AG04449 (cell line): ENCODE results near the gene BMPR1B.

Experiments used
- CTCF ChIA-PET: fragments of 350-600 bp; formaldehyde crosslinking; extraction: SDS; loops from one replicate; lab custom pipeline; 2021; ENCODE audit warnings: antibody characterized with exemption; lab: Yijun Ruan, JAX
- POLR2A ChIA-PET: fragments of 400-600, 350-600 bp; formaldehyde crosslinking; extraction: SDS; loops from one replicate; lab custom pipeline; 2020; ENCODE audit warnings: antibody characterized with exemption, inconsistent platforms; lab: Yijun Ruan, JAX
- DNase-seq: peaks from one replicate; pipeline ENCODE4 v3.0.0-alpha.2; 2010; ENCODE audit warnings: low read depth, low spot score
- H3K4me3 ChIP-seq: 2 replicates; pipeline ENCODE4 v1.5.1; 2011; ENCODE audit warnings: low read depth, mild to moderate bottlenecking, control low read depth, low read length
- CTCF ChIP-seq: IDR thresholded peaks from one replicate; pipeline ENCODE4 v1.5.1; 2011; ENCODE audit warnings: mild to moderate bottlenecking, moderate library complexity, low read length, control low read depth, inconsistent platforms; ENCODE audit not compliant: insufficient read depth; ENCODE audit errors: missing control alignments

Gene BMPR1B

DNA sequence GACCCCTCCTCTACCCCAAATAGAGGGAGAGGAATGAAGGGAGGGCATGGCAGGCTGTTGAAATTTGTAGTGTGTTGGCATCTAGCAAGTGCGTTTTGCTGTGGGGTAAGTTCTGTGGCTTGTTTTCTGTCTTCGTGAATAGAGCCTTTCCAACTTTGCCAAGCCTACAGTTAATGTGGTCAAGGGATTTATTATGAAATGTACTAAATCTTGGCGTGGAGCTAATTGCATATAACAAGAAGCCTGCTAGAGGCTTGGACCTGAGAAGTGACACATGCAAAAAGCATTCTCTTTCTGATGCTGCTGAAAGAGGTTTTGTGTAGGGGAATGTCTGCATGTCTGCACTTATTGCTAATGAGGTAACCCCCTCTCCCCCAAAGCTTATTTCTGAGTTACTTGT, 132.2 kb downstream of the BMPR1B start:
- POLR2A ChIA-PET = no interaction called here
- CTCF ChIA-PET = interaction anchor here (0.8 to 0.9 kb wide), 2 partner anchors 29 to 234 kb away, joined by 3 read pairs; no protein-coding TSS in a partner anchor
- TF ChIP-seq CTCF = no peak
- no peak overlapping the region for H3K4me3 ChIP-seq
- DNase-seq = peak; percentile 57

DNA sequence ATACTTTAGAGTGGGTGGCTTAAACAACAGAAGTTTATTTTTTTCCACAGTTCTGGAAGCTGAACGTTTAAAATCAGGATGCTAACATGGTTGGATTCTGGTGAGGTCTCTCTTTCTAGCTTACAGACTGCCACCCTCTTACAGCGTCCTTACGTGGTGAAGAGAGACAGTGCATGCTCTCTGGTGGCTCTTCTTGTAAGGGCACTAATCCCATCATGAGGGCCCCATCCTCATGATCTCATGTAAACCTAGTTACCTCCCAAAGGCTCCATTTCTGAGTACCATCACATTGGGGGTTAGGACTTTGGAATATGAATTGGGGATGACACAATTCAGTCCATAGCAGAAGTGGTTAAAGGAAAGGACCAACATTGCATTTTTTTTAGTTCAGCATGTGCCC, 132.8 kb downstream of the BMPR1B start:
- no peak for DNase-seq
- TF ChIP-seq CTCF = no peak
- ChIA-PET CTCF (no interaction called here), POLR2A (no interaction called here)
- H3K4me3 ChIP-seq = no peak overlapping the region

DNA sequence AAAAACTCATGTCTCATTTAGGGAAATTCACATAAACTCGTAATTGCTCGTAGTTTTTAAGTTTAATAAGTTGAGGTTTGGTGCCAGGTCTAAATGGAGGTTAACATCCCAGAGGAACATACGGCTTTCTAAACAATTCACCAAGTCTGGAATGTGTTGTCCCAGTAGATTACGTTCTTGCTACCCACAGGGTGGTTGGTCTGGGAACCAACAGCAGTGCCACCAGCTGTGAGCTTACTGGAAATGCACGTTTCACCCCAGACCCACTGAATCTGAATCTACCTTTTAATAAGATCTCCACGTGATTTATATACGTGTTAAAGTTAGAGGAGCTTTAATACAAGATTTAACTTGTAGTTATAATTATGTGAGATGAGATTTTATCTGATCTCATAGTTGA, 134.3 kb downstream of the BMPR1B start:
- ChIA-PET CTCF (no interaction called here), POLR2A (no interaction called here)
- DNase-seq = no peak
- TF ChIP-seq CTCF = no peak
- H3K4me3 ChIP-seq = no peak overlapping the region

DNA sequence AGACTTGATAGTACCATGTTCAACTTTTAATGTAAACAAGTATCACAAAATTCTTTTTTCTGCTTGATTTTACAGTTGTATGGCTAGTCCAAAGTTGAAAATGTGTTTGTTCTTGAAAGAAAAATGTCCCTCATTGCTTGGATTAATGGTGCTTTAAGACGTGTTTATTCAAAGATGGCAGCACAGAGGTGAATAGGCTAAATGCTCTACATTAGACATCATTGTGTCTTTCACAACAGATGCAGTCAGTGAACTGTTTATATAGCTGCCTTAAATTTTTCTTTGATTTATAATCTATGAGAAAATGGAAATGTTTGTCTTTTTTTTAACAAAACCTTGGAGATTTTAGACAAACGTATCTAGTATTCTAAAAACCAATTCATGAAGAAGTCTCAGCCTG, 137.3 kb downstream of the BMPR1B start:
- TF ChIP-seq CTCF = no peak
- no peak for DNase-seq
- H3K4me3 ChIP-seq = no peak overlapping the region
- POLR2A ChIA-PET = no interaction called here
- CTCF ChIA-PET = no interaction called here

GRCh38 chr4:94897023-94897422, 139.3 kb downstream of the BMPR1B start:
- H3K4me3 ChIP-seq = no peak overlapping the region
- DNase-seq = no peak
- CTCF ChIA-PET = no interaction called here
- TF ChIP-seq CTCF = no peak
- POLR2A ChIA-PET = no interaction called here

DNA sequence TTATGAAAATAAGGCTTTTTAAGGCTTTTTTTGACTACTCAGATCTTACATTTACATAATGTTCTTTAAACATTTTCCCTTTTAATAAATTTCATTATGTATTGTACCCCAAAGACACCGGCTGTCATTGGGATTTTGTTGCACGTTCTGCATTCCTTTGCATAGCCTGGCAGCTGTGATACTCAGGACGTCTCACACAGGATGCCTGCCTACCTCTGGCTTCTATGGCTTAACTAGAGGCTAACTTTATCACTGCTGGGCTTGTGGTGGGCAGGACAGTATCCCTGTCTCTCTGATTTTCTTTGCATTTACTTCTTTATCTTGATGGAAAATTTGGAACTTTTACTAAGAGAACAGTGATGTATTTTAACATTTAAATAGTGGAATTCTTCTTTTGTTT, 147.8 kb downstream of the BMPR1B start:
- no peak overlapping the region for H3K4me3 ChIP-seq
- DNase-seq = no peak
- TF ChIP-seq CTCF = no peak
- ChIA-PET POLR2A (no interaction called here), CTCF (no interaction called here)
